Astrocyte (in vitro differentiated cells and primary cell): ENCODE data around the gene NPFF. TPM values are rescaled to one million over a fixed set of nuclear protein-coding genes. Genes with fewer than 3 reads are reported as not detected.

Experiments
- DNase-seq: peaks from one replicate; pipeline ENCODE4 v3.0.0-alpha.2; 2010; ENCODE audit warnings: low read depth
- FAIRE-seq: peaks from 2 replicates; lab custom pipeline; 2011; peaks lifted over from hg19 to GRCh38; lab: Jason Lieb, UNC
- H2AFZ ChIP-seq: 2 replicates; pipeline ENCODE4 v1.6.0; 2012; ENCODE audit warnings: low read depth, low read length, inconsistent platforms
- H3K27ac ChIP-seq: 2 replicates; pipeline ENCODE4 v1.5.1; 2011; ENCODE audit warnings: low read depth, low read length, inconsistent platforms
- H3K27me3 ChIP-seq: 2 replicates; pipeline ENCODE4 v1.6.0; 2011; ENCODE audit warnings: low read length, inconsistent platforms; ENCODE audit not compliant: insufficient read depth
- H3K36me3 ChIP-seq: 2 replicates; pipeline ENCODE4 v1.5.1; 2011; ENCODE audit warnings: low read length, inconsistent platforms; ENCODE audit not compliant: insufficient read depth
- H3K4me1 ChIP-seq: 2 replicates; pipeline ENCODE4 v1.5.1; 2011; ENCODE audit warnings: low read length, inconsistent platforms; ENCODE audit not compliant: insufficient read depth
- H3K4me2 ChIP-seq: 2 replicates; pipeline ENCODE4 v1.6.0; 2012; ENCODE audit warnings: low read length, inconsistent platforms
- H3K4me3 ChIP-seq: 2 replicates; pipeline ENCODE4 v1.5.1; 2011; ENCODE audit warnings: low read depth, mild to moderate bottlenecking, low read length, inconsistent platforms; ENCODE audit not compliant: insufficient read depth
- H3K79me2 ChIP-seq: 2 replicates; pipeline ENCODE4 v1.6.0; 2012; ENCODE audit warnings: mild to moderate bottlenecking, low read length, inconsistent platforms; ENCODE audit not compliant: insufficient read depth
- H3K9ac ChIP-seq: 2 replicates; pipeline ENCODE4 v1.6.0; 2012; ENCODE audit warnings: mild to moderate bottlenecking, low read length, inconsistent platforms
- H3K9me3 ChIP-seq: 2 replicates; pipeline ENCODE4 v1.5.1; 2012; ENCODE audit warnings: low read depth, mild to moderate bottlenecking, low read length, inconsistent platforms; ENCODE audit not compliant: insufficient read depth
- H4K20me1 ChIP-seq: 2 replicates; pipeline ENCODE4 v1.6.0; 2012; ENCODE audit warnings: low read length, inconsistent platforms; ENCODE audit not compliant: insufficient read depth
- H3K27ac Mint-ChIP-seq: one replicate; pipeline ENCODE4 v1.8.0; 2021; ENCODE audit warnings: mild to moderate bottlenecking, mixed read lengths; ENCODE audit not compliant: unreplicated experiment
- H3K27me3 Mint-ChIP-seq: one replicate; pipeline ENCODE4 v1.8.0; 2021; ENCODE audit warnings: low read depth, mixed read lengths; ENCODE audit not compliant: unreplicated experiment
- H3K36me3 Mint-ChIP-seq: one replicate; pipeline ENCODE4 v1.8.0; 2021; ENCODE audit warnings: low read depth, mixed read lengths; ENCODE audit not compliant: unreplicated experiment
- H3K4me1 Mint-ChIP-seq: one replicate; pipeline ENCODE4 v1.8.0; 2021; ENCODE audit warnings: low read depth, mixed read lengths; ENCODE audit not compliant: unreplicated experiment
- H3K4me3 Mint-ChIP-seq: one replicate; pipeline ENCODE4 v1.8.0; 2021; ENCODE audit warnings: mild to moderate bottlenecking, moderate library complexity, mixed read lengths; ENCODE audit not compliant: unreplicated experiment
- H3K9me3 Mint-ChIP-seq: one replicate; pipeline ENCODE4 v1.8.0; 2021; ENCODE audit warnings: mild to moderate bottlenecking, mixed read lengths; ENCODE audit not compliant: unreplicated experiment
- CTCF ChIP-seq: IDR thresholded peaks from 2 replicates; pipeline ENCODE4 v1.5.1; 2011; ENCODE audit warnings: low read depth, mild to moderate bottlenecking, inconsistent platforms, low read length, moderate library complexity; ENCODE audit not compliant: insufficient read depth
- EZH2 ChIP-seq: IDR thresholded peaks from 2 replicates; pipeline ENCODE4 v1.6.1; 2012; ENCODE audit warnings: mild to moderate bottlenecking, low read length, inconsistent platforms; ENCODE audit not compliant: insufficient read depth
- total RNA-seq: library from RNA; stranded (reverse); gene quantifications from 2 replicates; pipeline ENCODE4 v1.2.1, GENCODE V29; 2021

Gene NPFF
- total RNA-seq, 1 donor from 2014 or later = not detected

- no peaks in the 10 kb centered on the region for H3K27me3 Mint-ChIP-seq
- peaks cover 55% of the 10 kb centered on the region for H3K4me1 Mint-ChIP-seq
- no peaks in the 10 kb centered on the region for H3K9me3 Mint-ChIP-seq
- no peak overlapping the region for H2AFZ ChIP-seq
- H3K4me1 ChIP-seq = no peaks in the 10 kb centered on the region
- H3K36me3 ChIP-seq = peaks cover 92% of the 10 kb centered on the region
- DNase-seq (no peak), FAIRE-seq (no peak)
- H3K4me3 ChIP-seq = no peak overlapping the region
- no peak overlapping the region for H3K27ac ChIP-seq
- no peak overlapping the region for H3K4me3 Mint-ChIP-seq
- TF ChIP-seq EZH2 (no peak), CTCF (no peak)
- H3K27me3 ChIP-seq = no peaks in the 10 kb centered on the region
- no peak overlapping the region for H3K9ac ChIP-seq
- no peak overlapping the region for H3K4me2 ChIP-seq
- no peaks in the 10 kb centered on the region for H3K9me3 ChIP-seq
- peaks cover 100% of the 10 kb centered on the region for H3K79me2 ChIP-seq
- H3K36me3 Mint-ChIP-seq = peaks cover 42% of the 10 kb centered on the region
- H4K20me1 ChIP-seq = peaks cover 100% of the 10 kb centered on the region
- peak overlapping the region; percentile 7 for H3K27ac Mint-ChIP-seq
Observed at GRCh38 chr12:53462935-53463334, 44.3 kb downstream of the NPFF start.

GRCh38 chr12:53461591-53461990, 45.7 kb downstream of the NPFF start:
- Histone ChIP-seq H3K27me3 (no peaks in the 10 kb centered on the region), H2AFZ (no peak overlapping the region), H3K79me2 (peaks cover 100% of the 10 kb centered on the region), H3K4me3 (no peak overlapping the region), H3K4me1 (no peaks in the 10 kb centered on the region), H3K9ac (no peak overlapping the region), H3K4me2 (no peak overlapping the region), H3K36me3 (peaks cover 91% of the 10 kb centered on the region), H3K27ac (no peak overlapping the region), H3K9me3 (no peaks in the 10 kb centered on the region), H4K20me1 (peaks cover 100% of the 10 kb centered on the region)
- peaks cover 36% of the 10 kb centered on the region for H3K36me3 Mint-ChIP-seq
- no peak overlapping the region for H3K4me3 Mint-ChIP-seq
- no peak for TF ChIP-seq CTCF
- no peak for TF ChIP-seq EZH2
- H3K27me3 Mint-ChIP-seq = no peaks in the 10 kb centered on the region
- DNase-seq (no peak), FAIRE-seq (no peak)
- H3K4me1 Mint-ChIP-seq = peaks cover 47% of the 10 kb centered on the region
- H3K9me3 Mint-ChIP-seq = no peaks in the 10 kb centered on the region
- no peak overlapping the region for H3K27ac Mint-ChIP-seq

GRCh38 chr12:53461059-53461458, 46.2 kb downstream of the NPFF start:
- no peak overlapping the region for H2AFZ ChIP-seq
- H3K36me3 Mint-ChIP-seq = peaks cover 33% of the 10 kb centered on the region
- DNase-seq = no peak
- peak overlapping the region; percentile 5 for H3K9ac ChIP-seq
- TF ChIP-seq CTCF (no peak), EZH2 (no peak)
- no peaks in the 10 kb centered on the region for H3K27me3 ChIP-seq
- peak overlapping the region; percentile 55 for H3K27ac Mint-ChIP-seq
- peaks cover 100% of the 10 kb centered on the region for H4K20me1 ChIP-seq
- no peak overlapping the region for H3K4me3 ChIP-seq
- peak overlapping the region; percentile 30 for H3K4me3 Mint-ChIP-seq
- H3K4me2 ChIP-seq = no peak overlapping the region
- no peaks in the 10 kb centered on the region for H3K9me3 Mint-ChIP-seq
- no peak overlapping the region for H3K27ac ChIP-seq
- H3K36me3 ChIP-seq = peaks cover 91% of the 10 kb centered on the region
- H3K27me3 Mint-ChIP-seq = no peaks in the 10 kb centered on the region
- H3K9me3 ChIP-seq = no peaks in the 10 kb centered on the region
- H3K4me1 Mint-ChIP-seq = peaks cover 42% of the 10 kb centered on the region
- H3K4me1 ChIP-seq = no peaks in the 10 kb centered on the region
- no peak for FAIRE-seq
- H3K79me2 ChIP-seq = peaks cover 100% of the 10 kb centered on the region
